HCT116 (cell line): ENCODE measurements around the gene TUBA1B. TPM values are rescaled to one million over a fixed set of nuclear protein-coding genes. Genes with fewer than 3 reads are reported as not detected.

Experiments used
- ATAC-seq: fragments of 200-7000 bp; cut with Tn5 transposase; 2 replicates; pipeline ENCODE4 v1.9.1; 2020; ENCODE audit warnings: mild to moderate bottlenecking, moderate library complexity
- BruUV-seq: library from RNA; stranded (reverse); fragments of 400-500 nt; replicated peaks from 2 replicates; lab custom pipeline; 2021; lab: Mats Ljungman, UMichigan
- CTCF ChIA-PET: fragments of 300-600 bp; sonication (Branson Sonifier 250); formaldehyde crosslinking; loops from one replicate; lab custom pipeline; 2021; ENCODE audit warnings: antibody characterized with exemption; lab: Charles Lee
- POLR2A ChIA-PET: fragments of 300-600, 350-600 bp; sonication (Branson Sonifier 250); formaldehyde crosslinking; loops from one replicate; lab custom pipeline; 2021; ENCODE audit warnings: antibody characterized with exemption; lab: Charles Lee
- RAD21 ChIA-PET, 2 experiments: fragments of 300-600 bp; sonication (Branson Sonifier 250); formaldehyde crosslinking; loops; one replicate each; lab custom pipeline; 2023; ENCODE audit warnings: low total read pairs in 2 of 2; ENCODE audit not compliant: uncharacterized antibody in 2 of 2, unreplicated experiment in 2 of 2, low non-redundant PET in 1 of 2; lab: Charles Lee
- DNase-seq: peaks from one replicate; pipeline ENCODE4 v3.0.0-alpha.2; 2010; ENCODE audit warnings: low read depth, low spot score
- H2AFZ ChIP-seq: fragments of 200-600 bp; shearing (Covaris generic), sonication (generic); 2 replicates; pipeline ENCODE4 v1.6.1; 2017; ENCODE audit warnings: low read depth, mixed run types, mixed read lengths, antibody characterized with exemption, low read length; ENCODE audit not compliant: poor library complexity, severe bottlenecking
- H3K27ac ChIP-seq: 2 replicates; pipeline ENCODE4 v1.5.1; 2012; ENCODE audit warnings: low read depth, low read length
- H3K27me3 ChIP-seq: fragments of 200-600 bp; sonication (generic); 2 replicates; pipeline ENCODE4 v1.6.1; 2016; ENCODE audit warnings: mixed run types, low read length, mixed read lengths; ENCODE audit not compliant: insufficient read depth
- H3K36me3 ChIP-seq, 2 experiments: fragments of 200-500 bp in 1 of 2; fragments of 200-600 bp in 1 of 2; sonication (Bioruptor generic) in 1 of 2; sonication (generic) in 1 of 2; 2 replicates each; pipeline versions ENCODE4 v1.5.1 to v1.6.1; 2014 to 2016; ENCODE audit warnings: low read length in 2 of 2, inconsistent platforms in 1 of 2, mixed read lengths in 1 of 2, mixed run types in 1 of 2; ENCODE audit not compliant: insufficient read depth in 2 of 2, control insufficient read depth in 1 of 2
- H3K4me1 ChIP-seq, 2 experiments: fragments of 200-600 bp in 1 of 2; sonication (generic) in 1 of 2; 2 replicates each; pipeline versions ENCODE4 v1.5.1 to v1.6.1; 2012 to 2017; ENCODE audit warnings: low read length in 2 of 2, inconsistent platforms in 1 of 2, mild to moderate bottlenecking in 1 of 2, mixed read lengths in 1 of 2, mixed run types in 1 of 2, moderate library complexity in 1 of 2; ENCODE audit not compliant: insufficient read depth in 2 of 2, control insufficient read depth in 1 of 2
- H3K4me2 ChIP-seq: fragments of 200-600 bp; sonication (generic); 2 replicates; pipeline ENCODE4 v1.6.1; 2017; ENCODE audit warnings: mixed run types, low read length, mixed read lengths
- H3K4me3 ChIP-seq, 2 experiments: fragments of 200-600 bp in 1 of 2; sonication (generic) in 1 of 2; replicated peaks in 1 of 2; 2 replicates each; pipeline ENCODE4 v1.5.1; 2011 to 2016; ENCODE audit warnings: low read length in 2 of 2, control low read depth in 1 of 2, low read depth in 1 of 2, mild to moderate bottlenecking in 1 of 2, mixed read lengths in 1 of 2, mixed run types in 1 of 2
- H3K79me2 ChIP-seq: fragments of 200-600 bp; sonication (generic); 2 replicates; pipeline ENCODE4 v1.6.1; 2017; ENCODE audit warnings: mild to moderate bottlenecking, mixed run types, low read length, moderate library complexity, mixed read lengths; ENCODE audit not compliant: insufficient read depth
- H3K9ac ChIP-seq: fragments of 200-600 bp; sonication (generic); 2 replicates; pipeline ENCODE4 v1.6.1; 2016; ENCODE audit warnings: low read length, mixed read lengths
- H3K9me2 ChIP-seq: fragments of 200-600 bp; sonication (generic), shearing (Covaris generic); 2 replicates; pipeline ENCODE4 v1.6.1; 2017; ENCODE audit warnings: mixed run types, mild to moderate bottlenecking, moderate library complexity; ENCODE audit not compliant: insufficient read depth
- H3K9me3 ChIP-seq, 2 experiments: fragments of 200-500 bp in 1 of 2; fragments of 200-600 bp in 1 of 2; sonication (Bioruptor generic) in 1 of 2; sonication (generic) in 1 of 2; 2 replicates each; pipeline ENCODE4 v1.6.1; 2014 to 2017; ENCODE audit warnings: low read length in 2 of 2, mixed read lengths in 2 of 2, inconsistent platforms in 1 of 2, low read depth in 1 of 2, mild to moderate bottlenecking in 1 of 2, mixed run types in 1 of 2, moderate library complexity in 1 of 2; ENCODE audit not compliant: control insufficient read depth in 1 of 2, insufficient read depth in 1 of 2
- H4K20me1 ChIP-seq: fragments of 200-600 bp; sonication (generic), shearing (Covaris generic); 2 replicates; pipeline ENCODE4 v1.6.1; 2017; ENCODE audit warnings: mixed run types, mild to moderate bottlenecking, moderate library complexity; ENCODE audit not compliant: insufficient read depth
- ATF3 ChIP-seq: IDR thresholded peaks from 2 replicates; pipeline ENCODE4 v1.6.1; 2012
- CBX3 ChIP-seq: IDR thresholded peaks from 2 replicates; pipeline ENCODE4 v1.6.1; 2012; ENCODE audit warnings: low read depth
- CEBPB ChIP-seq: IDR thresholded peaks from 2 replicates; pipeline ENCODE4 v1.6.1; 2012; ENCODE audit warnings: low read depth
- EGR1 ChIP-seq: IDR thresholded peaks from 2 replicates; pipeline ENCODE4 v1.6.1; 2012; ENCODE audit warnings: low read depth
- ELF1 ChIP-seq: IDR thresholded peaks from 2 replicates; pipeline ENCODE4 v1.6.1; 2012; ENCODE audit warnings: low read depth, borderline replicate concordance
- EZH2 ChIP-seq: fragments of 200-600 bp; sonication (generic); IDR thresholded peaks from 2 replicates; pipeline ENCODE4 v1.6.1; 2017; ENCODE audit warnings: antibody characterized with exemption, mixed run types
- JUND ChIP-seq: IDR thresholded peaks from 2 replicates; pipeline ENCODE4 v1.6.1; 2012
- MAX ChIP-seq: IDR thresholded peaks from 2 replicates; pipeline ENCODE4 v1.6.1; 2012
- POLR2AphosphoS5 ChIP-seq: IDR thresholded peaks from 2 replicates; pipeline ENCODE4 v1.6.1; 2011; ENCODE audit warnings: mild to moderate bottlenecking, low read depth, low read length, moderate library complexity
- SP1 ChIP-seq: IDR thresholded peaks from 2 replicates; pipeline ENCODE4 v1.6.1; 2012; ENCODE audit warnings: low read depth
- SRF ChIP-seq: IDR thresholded peaks from 2 replicates; pipeline ENCODE4 v1.6.1; 2012; ENCODE audit warnings: low read depth
- ZFX ChIP-seq: fragments of 450-650 bp; IDR thresholded peaks from 2 replicates; pipeline ENCODE4 v1.6.1; 2017
- ZNF274 ChIP-seq: fragments of 200-500 bp; sonication (Bioruptor generic); IDR thresholded peaks from 2 replicates; pipeline ENCODE4 v1.6.1; 2014; ENCODE audit warnings: mild to moderate bottlenecking, low read depth, low read length, inconsistent platforms
- intact Hi-C: fragments of 100-400 bp; cut with micrococcal nuclease; formaldehyde crosslinking; loops from 2 replicates; pipeline ENCODE4 v1.10.0; 2022
- total RNA-seq: library from RNA; stranded (reverse); gene quantifications from one replicate; pipeline ENCODE4 v1.2.1, GENCODE V29; 2021; ENCODE audit not compliant: unreplicated experiment

TUBA1B gene
- total RNA-seq, 1 experiment from 2014 or later, result 1,628 TPM

- Histone ChIP-seq H3K4me2 (no peak overlapping the region), H3K4me3 (no peak overlapping the region), H3K9me3 (no peaks in the 10 kb centered on the region), H3K27me3 (no peaks in the 10 kb centered on the region), H3K79me2 (no peaks in the 10 kb centered on the region), H3K4me1 (peaks cover 8 to 16% of the 10 kb centered on the region in 2 experiments), H3K27ac (no peak overlapping the region), H3K36me3 (no peaks in the 10 kb centered on the region), H3K9me2 (no peaks in the 10 kb centered on the region), H4K20me1 (no peaks in the 10 kb centered on the region), H3K9ac (no peak overlapping the region), H2AFZ (no peak overlapping the region)
- TF ChIP-seq JUND (no peak), ELF1 (no peak), CEBPB (no peak), EZH2 (no peak), ZNF274 (no peak), ZFX (no peak), POLR2AphosphoS5 (no peak), MAX (no peak), CBX3 (no peak), SP1 (no peak), ATF3 (no peak), EGR1 (no peak)
- intact Hi-C loops, result no loop called here
- POLR2A ChIA-PET, result no interaction called here
- RAD21 ChIA-PET, result no interaction called here
- CTCF ChIA-PET, result interaction anchor here (1.1 to 4.2 kb wide), 3 partner anchors 13 to 22 kb away, joined by 5 to 59 read pairs (median 7); partner anchors contain the start of gene RHEBL1
- ATAC-seq (no peak), DNase-seq (no peak)
- BruUV-seq, result no TSS peak
Measured at GRCh38 chr12:49086116-49086515, 45.1 kb downstream of the TUBA1B start.

- no peak for TF ChIP-seq MAX
- TF ChIP-seq SRF, result no peak
- TF ChIP-seq, all 23 proteins: peak for 0
- RAD21 ChIA-PET, result no interaction called here
- Histone ChIP-seq H3K27ac (no peak overlapping the region), H3K9ac (no peak overlapping the region), H3K9me2 (no peaks in the 10 kb centered on the region), H3K27me3 (no peaks in the 10 kb centered on the region), H3K79me2 (no peaks in the 10 kb centered on the region), H3K4me1 (peaks cover 8 to 16% of the 10 kb centered on the region in 2 experiments), H3K9me3 (no peaks in the 10 kb centered on the region), H3K4me3 (no peak overlapping the region), H3K4me2 (no peak overlapping the region), H4K20me1 (no peaks in the 10 kb centered on the region), H3K36me3 (no peaks in the 10 kb centered on the region), H2AFZ (no peak overlapping the region)
- POLR2A ChIA-PET, result interaction anchor here (0.8 kb wide), 1 partner anchor 47 kb away, joined by 3 read pairs; the partner anchor contains the start of gene TUBA1B
- intact Hi-C loops, result no loop called here
- ATAC-seq (no peak), DNase-seq (no peak)
- CTCF ChIA-PET, result interaction anchor here (1.3 kb wide), 2 partner anchors 14 to 21 kb away, joined by 3 read pairs; no protein-coding TSS in a partner anchor
- BruUV-seq, result no TSS peak
Measured at GRCh38 chr12:49084438-49084837, 46.8 kb downstream of the TUBA1B start.
